Panc1 (cell line): ENCODE data around the gene WFS1. TPM values are rescaled to one million over a fixed set of nuclear protein-coding genes. Genes with fewer than 3 reads are reported as not detected.

Experiments used
- ATAC-seq: fragments of 200-7000 bp; cut with Tn5 transposase; 2 replicates; pipeline ENCODE4 v1.9.1; 2020; ENCODE audit warnings: mild to moderate bottlenecking, moderate library complexity
- BruUV-seq: library from RNA; stranded (reverse); fragments of 400-500 nt; replicated peaks from 2 replicates; lab custom pipeline; 2021; lab: Mats Ljungman, UMichigan
- CTCF ChIA-PET: fragments of 300-600 bp; sonication (Branson Sonifier 250); formaldehyde crosslinking; loops from one replicate; lab custom pipeline; 2022; ENCODE audit warnings: antibody characterized with exemption; lab: Charles Lee
- POLR2A ChIA-PET: fragments of 300-600 bp; sonication (Branson Sonifier 250); formaldehyde crosslinking; loops from one replicate; lab custom pipeline; 2022; ENCODE audit warnings: antibody characterized with exemption; lab: Charles Lee
- DNase-seq: peaks from one replicate; pipeline ENCODE4 v3.0.0-alpha.2; 2010; ENCODE audit warnings: low read depth, low spot score
- H3K27ac ChIP-seq: 2 replicates; pipeline ENCODE4 v1.5.1; 2011; ENCODE audit warnings: mild to moderate bottlenecking, low read length, inconsistent platforms
- H3K27me3 ChIP-seq: fragments of 200-500 bp; sonication (Bioruptor generic); 2 replicates; pipeline ENCODE4 v1.6.0; 2014; ENCODE audit warnings: low read length, inconsistent platforms; ENCODE audit not compliant: control insufficient read depth, insufficient read depth
- H3K36me3 ChIP-seq: fragments of 200-500 bp; sonication (Bioruptor generic); 2 replicates; pipeline ENCODE4 v1.5.1; 2014; ENCODE audit warnings: inconsistent platforms, mild to moderate bottlenecking, low read length, moderate library complexity; ENCODE audit not compliant: control insufficient read depth, insufficient read depth
- H3K4me1 ChIP-seq: 2 replicates; pipeline ENCODE4 v1.5.1; 2011; ENCODE audit warnings: inconsistent platforms, mild to moderate bottlenecking, low read length, moderate library complexity; ENCODE audit not compliant: control insufficient read depth, insufficient read depth
- H3K4me3 ChIP-seq, 2 experiments: 2 replicates each; pipeline ENCODE4 v1.5.1; 2011 to 2012; ENCODE audit warnings: low read depth in 2 of 2, low read length in 2 of 2, mild to moderate bottlenecking in 2 of 2, inconsistent platforms in 1 of 2, moderate library complexity in 1 of 2
- H3K9me3 ChIP-seq: fragments of 200-500 bp; sonication (Bioruptor generic); 2 replicates; pipeline ENCODE4 v1.5.1; 2014; ENCODE audit warnings: low read depth, mild to moderate bottlenecking, inconsistent platforms, low read length, moderate library complexity; ENCODE audit not compliant: control insufficient read depth, insufficient read depth
- POLR2AphosphoS5 ChIP-seq: IDR thresholded peaks from 2 replicates; pipeline ENCODE4 v1.6.1; 2012; ENCODE audit warnings: mild to moderate bottlenecking, low read depth, low read length, moderate library complexity
- REST ChIP-seq, 2 experiments: IDR thresholded peaks; 2 replicates each; pipeline ENCODE4 v1.6.1; 2011 to 2012; ENCODE audit warnings: low read depth in 2 of 2, control low read depth in 1 of 2, low read length in 1 of 2, mild to moderate bottlenecking in 1 of 2, moderate library complexity in 1 of 2; ENCODE audit not compliant: insufficient read depth in 1 of 2
- SIN3A ChIP-seq: IDR thresholded peaks from 2 replicates; pipeline ENCODE4 v1.6.1; 2012; ENCODE audit warnings: low read depth, mild to moderate bottlenecking, low read length, moderate library complexity, borderline replicate concordance; ENCODE audit not compliant: insufficient read depth
- TCF7L2 ChIP-seq: IDR thresholded peaks from 2 replicates; pipeline ENCODE4 v1.6.1; 2011; ENCODE audit warnings: mild to moderate bottlenecking, low read depth, low read length, inconsistent platforms
- in situ Hi-C: cut with HindIII; loops from 2 replicates; pipeline ENCODE4 v1.10.0; 2016; ENCODE audit warnings: low sequenced_read_pairs, low pct_unique_long_range_greater_than_20kb
- intact Hi-C: fragments of 100-400 bp; cut with micrococcal nuclease; formaldehyde crosslinking; loops from one replicate; pipeline ENCODE4 v1.10.0; 2022; ENCODE audit not compliant: unreplicated experiment
- total RNA-seq: library from RNA; stranded (reverse); gene quantifications from one replicate; pipeline ENCODE4 v1.2.1, GENCODE V29; 2021; ENCODE audit not compliant: unreplicated experiment
- TF ChIP-seq, protein P1 (sequence below): fragments of 450-650 bp; IDR thresholded peaks from 2 replicates; pipeline ENCODE4 v1.5.1; 2017; ENCODE audit warnings: mild to moderate bottlenecking

The WFS1 gene
- total RNA-seq, 1 experiment from 2014 or later: 67.5 TPM

GRCh38 chr4:6337331-6337935 lies 67.8 kb downstream of the WFS1 start:
- POLR2A ChIA-PET: no interaction called here
- ATAC-seq: no peak
- CTCF ChIA-PET: no interaction called here
- no peaks in the 10 kb centered on the region for H3K9me3 ChIP-seq
- H3K4me3 ChIP-seq: no peak overlapping the region
- no peaks in the 10 kb centered on the region for H3K27me3 ChIP-seq
- H3K27ac ChIP-seq: no peak overlapping the region
- in situ Hi-C loops (no loop called here), intact Hi-C loops (no loop called here)
- H3K4me1 ChIP-seq: peaks cover 9% of the 10 kb centered on the region
- TF ChIP-seq POLR2AphosphoS5 (no peak), TCF7L2 (peak; percentile 90), REST (IDR thresholded peaks at IDR 0.05; ENCODE audit: insufficient read depth in 1 of 2, low read depth in 2 of 2, low read length in 1 of 2) (no peak), SIN3A (no peak)
- TF ChIP-seq, protein P1, sequence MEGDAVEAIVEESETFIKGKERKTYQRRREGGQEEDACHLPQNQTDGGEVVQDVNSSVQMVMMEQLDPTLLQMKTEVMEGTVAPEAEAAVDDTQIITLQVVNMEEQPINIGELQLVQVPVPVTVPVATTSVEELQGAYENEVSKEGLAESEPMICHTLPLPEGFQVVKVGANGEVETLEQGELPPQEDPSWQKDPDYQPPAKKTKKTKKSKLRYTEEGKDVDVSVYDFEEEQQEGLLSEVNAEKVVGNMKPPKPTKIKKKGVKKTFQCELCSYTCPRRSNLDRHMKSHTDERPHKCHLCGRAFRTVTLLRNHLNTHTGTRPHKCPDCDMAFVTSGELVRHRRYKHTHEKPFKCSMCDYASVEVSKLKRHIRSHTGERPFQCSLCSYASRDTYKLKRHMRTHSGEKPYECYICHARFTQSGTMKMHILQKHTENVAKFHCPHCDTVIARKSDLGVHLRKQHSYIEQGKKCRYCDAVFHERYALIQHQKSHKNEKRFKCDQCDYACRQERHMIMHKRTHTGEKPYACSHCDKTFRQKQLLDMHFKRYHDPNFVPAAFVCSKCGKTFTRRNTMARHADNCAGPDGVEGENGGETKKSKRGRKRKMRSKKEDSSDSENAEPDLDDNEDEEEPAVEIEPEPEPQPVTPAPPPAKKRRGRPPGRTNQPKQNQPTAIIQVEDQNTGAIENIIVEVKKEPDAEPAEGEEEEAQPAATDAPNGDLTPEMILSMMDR: no peak
- H3K36me3 ChIP-seq: no peaks in the 10 kb centered on the region
- no TSS peak for BruUV-seq
- DNase-seq: no peak

DNA sequence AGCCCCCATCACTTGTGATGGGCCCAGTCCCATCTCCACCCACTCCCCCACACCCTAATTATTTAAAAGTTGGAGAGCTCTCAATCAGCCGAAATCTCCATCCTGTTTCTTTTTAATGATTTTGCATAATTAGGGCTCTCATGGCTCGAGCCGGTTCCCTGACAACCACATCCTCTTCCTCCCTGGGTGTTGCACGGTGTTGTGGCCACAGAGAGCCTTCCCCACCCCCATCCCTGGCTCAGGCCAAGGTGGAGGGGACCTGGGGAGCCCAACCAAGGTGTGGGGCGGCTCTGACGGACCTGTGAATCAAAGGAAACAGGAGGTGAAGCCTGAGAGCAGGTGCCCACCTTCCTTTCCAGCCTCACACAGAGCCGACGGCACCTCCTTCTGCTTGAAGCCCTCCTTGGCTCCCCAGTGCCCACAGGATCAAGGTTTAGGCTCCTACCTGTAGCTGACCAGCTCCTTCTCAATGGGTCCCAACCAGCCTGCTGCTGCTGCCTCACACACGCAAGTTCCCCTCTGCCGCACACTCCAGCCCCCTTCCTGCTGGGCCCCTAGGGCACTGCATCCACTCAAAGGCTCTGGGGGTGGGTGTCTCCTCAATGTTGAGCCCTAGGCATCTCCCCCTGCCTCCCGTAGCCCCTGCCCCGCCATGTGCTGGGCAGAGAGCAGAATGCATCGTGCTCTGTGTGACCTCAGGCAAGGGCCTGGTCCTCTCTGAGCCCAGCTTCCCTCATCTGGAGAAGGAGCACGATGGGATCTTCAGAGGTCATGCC lies 68.7 kb downstream of the WFS1 start:
- ATAC-seq: no peak
- Histone ChIP-seq H3K27me3 (no peaks in the 10 kb centered on the region), H3K27ac (no peak overlapping the region), H3K36me3 (no peaks in the 10 kb centered on the region), H3K9me3 (no peaks in the 10 kb centered on the region), H3K4me3 (no peak overlapping the region), H3K4me1 (peaks cover 18% of the 10 kb centered on the region)
- TF ChIP-seq, protein P1: no peak
- no peak for TF ChIP-seq POLR2AphosphoS5
- no TSS peak for BruUV-seq
- POLR2A ChIA-PET: no interaction called here
- CTCF ChIA-PET: no interaction called here
- in situ Hi-C loops: no loop called here
- intact Hi-C loops: no loop called here
- DNase-seq: no peak
